K562 (cell line): ENCODE data around the gene CNPY4. TPM values are rescaled to one million over a fixed set of nuclear protein-coding genes. Genes with fewer than 3 reads are reported as not detected.

Experiments
- CBFA2T3 ChIP-seq: fragments of 450-650 bp; IDR thresholded peaks from 2 replicates; pipeline ENCODE4 v1.6.1; 2017
- CHD1 ChIP-seq: fragments of 200-600 bp; sonication (generic); IDR thresholded peaks from one replicate; pipeline ENCODE4 v1.6.1; 2012; ENCODE audit warnings: mild to moderate bottlenecking, moderate library complexity, low read length, inconsistent platforms
- CREM ChIP-seq: IDR thresholded peaks from 2 replicates; pipeline ENCODE4 v1.6.1; 2014; ENCODE audit warnings: antibody characterized with exemption, low read depth
- FOS ChIP-seq: IDR thresholded peaks from 3 replicates; pipeline ENCODE4 v1.6.1; 2011; ENCODE audit not compliant: insufficient read length; ENCODE audit errors: extremely low read depth
- FOXA3 ChIP-seq, 2 experiments: fragments of 450-650 bp in 1 of 2; sonication (generic) in 1 of 2; formaldehyde crosslinking; IDR thresholded peaks in 1 of 2; conservative IDR thresholded peaks in 1 of 2; 2 replicates each; pipeline versions ENCODE4 v1.4.0 to v1.8.0; 2020 to 2022; ENCODE audit warnings: mild to moderate bottlenecking in 2 of 2, missing genetic modification reagents in 1 of 2
- HOXB6 ChIP-seq: fragments of 250-450 bp; sonication (Bioruptor Pico); IDR thresholded peaks from 2 replicates; pipeline ENCODE4 v1.5.1; 2022; ENCODE audit warnings: mild to moderate bottlenecking, borderline replicate concordance
- STAT5A ChIP-seq: IDR thresholded peaks from 2 replicates; pipeline ENCODE4 v1.6.1; 2012; ENCODE audit warnings: low read length, inconsistent platforms, borderline replicate concordance
- VEZF1 ChIP-seq: fragments of 200-800 bp; sonication (Bioruptor generic); IDR thresholded peaks from 2 replicates; pipeline ENCODE4 v1.6.1; 2017; ENCODE audit warnings: missing genetic modification characterization, missing compliant biosample characterization
- ZNF316 ChIP-seq: fragments of 450-650 bp; IDR thresholded peaks from 2 replicates; pipeline ENCODE4 v1.6.1; 2016
- ZNF609 ChIP-seq: sonication (generic); formaldehyde crosslinking; IDR thresholded peaks from 2 replicates; pipeline ENCODE4 v1.8.1; 2023; ENCODE audit warnings: missing genetic modification reagents, mild to moderate bottlenecking, borderline replicate concordance
- ZNF699 ChIP-seq: fragments of 250-450 bp; sonication (Bioruptor Pico); IDR thresholded peaks from 2 replicates; pipeline ENCODE4 v1.8.0; 2021; ENCODE audit warnings: mild to moderate bottlenecking, moderate library complexity; ENCODE audit not compliant: insufficient replicate concordance
- polyA plus RNA-seq, 8 experiments: library from polyadenylated mRNA; depleted of rRNA in 4 of 8; stranded (reverse) in 5 of 8; unstranded in 3 of 8; fragments of >200 nt; fragmentation: Nextera tagmentation in 2 of 8; fragmentation: Illumina TruSeq in 1 of 8; extraction: Ambion mirVana in 2 of 8; extraction: Trizol in 1 of 8; gene quantifications; 2 replicates each; pipeline versions ENCODE4 v1.2.1 to v1.2.3, GENCODE V29; 2011 to 2014; ENCODE audit warnings: inconsistent platforms in 1 of 8, missing spikeins in 1 of 8
- total RNA-seq, 7 experiments: library from RNA; depleted of rRNA in 6 of 7; stranded (reverse); fragments of >200 nt in 6 of 7; fragmentation: Illumina TruSeq in 2 of 7; extraction: Trizol in 2 of 7; gene quantifications; 2 replicates each; pipeline versions ENCODE4 v1.2.1 to v1.2.3, GENCODE V29; 2011 to 2021; ENCODE audit warnings: low replicate concordance in 1 of 7

Gene CNPY4
- total and polyA plus RNA-seq, 9 of the 15 experiments (the other 6 are each of a cell fraction or from before 2014, with no cell fraction given), result 1.9 to 11.2 (median 7.0) TPM

GRCh38 chr7:100142461-100142860 is 23.0 kb downstream of the CNPY4 start (continued):
- TF ChIP-seq FOXA3 (CRISPR knock-in tag; conservative IDR thresholded peaks at IDR 0.05 in 1 of 2, IDR thresholded peaks at IDR 0.05 in 1 of 2) (no peak), CREM (no peak), VEZF1 (CRISPR knock-in tag) (no peak), ZNF609 (no peak), ZNF699 (CRISPR knock-in tag) (no peak), CHD1 (no peak), CBFA2T3 (no peak), HOXB6 (CRISPR knock-in tag) (no peak), STAT5A (no peak), ZNF316 (no peak), FOS (no peak)
- TF ChIP-seq, all 486 proteins: peak for 0
